Measurements from ENCODE around the gene PTK6. TPM values are rescaled to one million over a fixed set of nuclear protein-coding genes. Genes with fewer than 3 reads are reported as not detected.

PTK6 gene
- total RNA-seq, 1 experiment from 2014 or later = 6.7 TPM

DNA sequence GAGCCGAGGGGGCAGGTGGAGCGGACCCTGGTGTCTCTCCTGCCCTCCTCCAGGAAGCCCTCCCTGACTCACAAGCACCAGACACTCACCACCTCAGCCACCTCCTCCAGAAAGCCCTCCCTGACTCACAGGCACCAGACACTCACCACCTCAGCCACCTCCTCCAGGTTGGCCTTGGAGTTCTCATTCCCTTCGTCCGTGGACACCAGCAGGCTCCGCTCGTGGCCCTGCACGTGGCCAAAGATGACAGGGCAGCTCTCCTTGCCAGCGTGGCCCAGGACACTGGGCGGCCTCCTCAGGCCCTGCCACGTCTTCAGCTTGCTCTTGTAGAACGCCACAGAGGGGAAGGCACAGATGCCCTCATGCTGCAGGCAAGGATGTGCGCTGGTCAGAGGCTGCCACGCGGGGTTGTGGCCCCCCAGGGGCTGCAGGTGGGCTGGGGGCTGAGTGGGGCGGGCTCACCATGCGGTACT, 23.2 kb upstream of the PTK6 start:
- ChIA-PET POLR2A (no interaction called here), CTCF (no interaction called here), RAD21 (ENCODE audit: low non-redundant PET in 1 of 2, low total read pairs in 2 of 2, uncharacterized antibody in 2 of 2, unreplicated experiment in 2 of 2) (no interaction called here)
- no peaks in the 10 kb centered on the region for H4K20me1 ChIP-seq (ENCODE audit: insufficient read depth)
- H3K27ac ChIP-seq (ENCODE audit: low read depth, low read length) = no peak overlapping the region
- no peaks in the 10 kb centered on the region for H3K9me2 ChIP-seq (ENCODE audit: insufficient read depth)
- H3K4me2 ChIP-seq (ENCODE audit: low read length) = no peak overlapping the region
- intact Hi-C loops (cut with micrococcal nuclease) = no loop called here
- no peaks in the 10 kb centered on the region for H3K79me2 ChIP-seq (ENCODE audit: insufficient read depth, low read length)
- TF ChIP-seq YY1 (IDR thresholded peaks at IDR 0.05; ENCODE audit: extremely low read depth, insufficient replicate concordance, low read depth, low read length) = no peak
- TF ChIP-seq, protein P1, sequence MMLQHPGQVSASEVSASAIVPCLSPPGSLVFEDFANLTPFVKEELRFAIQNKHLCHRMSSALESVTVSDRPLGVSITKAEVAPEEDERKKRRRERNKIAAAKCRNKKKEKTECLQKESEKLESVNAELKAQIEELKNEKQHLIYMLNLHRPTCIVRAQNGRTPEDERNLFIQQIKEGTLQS (IDR thresholded peaks at IDR 0.05) = no peak
- TF ChIP-seq ZNF274 (IDR thresholded peaks at IDR 0.05; ENCODE audit: low read depth, low read length) = no peak
- TF ChIP-seq RAD21 (IDR thresholded peaks at IDR 0.05; ENCODE audit: low read depth) = no peak
- TF ChIP-seq SIN3A (IDR thresholded peaks at IDR 0.05; ENCODE audit: low read depth) = no peak
- no peak for TF ChIP-seq POLR2AphosphoS5 (IDR thresholded peaks at IDR 0.05; ENCODE audit: low read depth, low read length)
- TF ChIP-seq CBX3 (IDR thresholded peaks at IDR 0.05; ENCODE audit: low read depth) = no peak
- TF ChIP-seq, protein P2, sequence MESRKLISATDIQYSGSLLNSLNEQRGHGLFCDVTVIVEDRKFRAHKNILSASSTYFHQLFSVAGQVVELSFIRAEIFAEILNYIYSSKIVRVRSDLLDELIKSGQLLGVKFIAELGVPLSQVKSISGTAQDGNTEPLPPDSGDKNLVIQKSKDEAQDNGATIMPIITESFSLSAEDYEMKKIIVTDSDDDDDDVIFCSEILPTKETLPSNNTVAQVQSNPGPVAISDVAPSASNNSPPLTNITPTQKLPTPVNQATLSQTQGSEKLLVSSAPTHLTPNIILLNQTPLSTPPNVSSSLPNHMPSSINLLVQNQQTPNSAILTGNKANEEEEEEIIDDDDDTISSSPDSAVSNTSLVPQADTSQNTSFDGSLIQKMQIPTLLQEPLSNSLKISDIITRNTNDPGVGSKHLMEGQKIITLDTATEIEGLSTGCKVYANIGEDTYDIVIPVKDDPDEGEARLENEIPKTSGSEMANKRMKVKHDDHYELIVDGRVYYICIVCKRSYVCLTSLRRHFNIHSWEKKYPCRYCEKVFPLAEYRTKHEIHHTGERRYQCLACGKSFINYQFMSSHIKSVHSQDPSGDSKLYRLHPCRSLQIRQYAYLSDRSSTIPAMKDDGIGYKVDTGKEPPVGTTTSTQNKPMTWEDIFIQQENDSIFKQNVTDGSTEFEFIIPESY (IDR thresholded peaks at IDR 0.05; ENCODE audit: extremely low read depth, insufficient replicate concordance, low read length) = no peak
- TF ChIP-seq EZH2phosphoT487 (IDR thresholded peaks at IDR 0.05; ENCODE audit: borderline replicate concordance) = no peak
- TF ChIP-seq, protein P3, sequence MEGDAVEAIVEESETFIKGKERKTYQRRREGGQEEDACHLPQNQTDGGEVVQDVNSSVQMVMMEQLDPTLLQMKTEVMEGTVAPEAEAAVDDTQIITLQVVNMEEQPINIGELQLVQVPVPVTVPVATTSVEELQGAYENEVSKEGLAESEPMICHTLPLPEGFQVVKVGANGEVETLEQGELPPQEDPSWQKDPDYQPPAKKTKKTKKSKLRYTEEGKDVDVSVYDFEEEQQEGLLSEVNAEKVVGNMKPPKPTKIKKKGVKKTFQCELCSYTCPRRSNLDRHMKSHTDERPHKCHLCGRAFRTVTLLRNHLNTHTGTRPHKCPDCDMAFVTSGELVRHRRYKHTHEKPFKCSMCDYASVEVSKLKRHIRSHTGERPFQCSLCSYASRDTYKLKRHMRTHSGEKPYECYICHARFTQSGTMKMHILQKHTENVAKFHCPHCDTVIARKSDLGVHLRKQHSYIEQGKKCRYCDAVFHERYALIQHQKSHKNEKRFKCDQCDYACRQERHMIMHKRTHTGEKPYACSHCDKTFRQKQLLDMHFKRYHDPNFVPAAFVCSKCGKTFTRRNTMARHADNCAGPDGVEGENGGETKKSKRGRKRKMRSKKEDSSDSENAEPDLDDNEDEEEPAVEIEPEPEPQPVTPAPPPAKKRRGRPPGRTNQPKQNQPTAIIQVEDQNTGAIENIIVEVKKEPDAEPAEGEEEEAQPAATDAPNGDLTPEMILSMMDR (IDR thresholded peaks at IDR 0.05 in 2 of 3, conservative IDR thresholded peaks at IDR 0.05 in 1 of 3; ENCODE audit: borderline replicate concordance in 1 of 3, insufficient read depth in 1 of 3, low read depth in 2 of 3, low read length in 2 of 3) = no peak
- TF ChIP-seq EGR1 (IDR thresholded peaks at IDR 0.05; ENCODE audit: low read depth) = no peak
- no peak for TF ChIP-seq SP1 (IDR thresholded peaks at IDR 0.05; ENCODE audit: low read depth)
- TF ChIP-seq CEBPB (IDR thresholded peaks at IDR 0.05; ENCODE audit: low read depth) = no peak
- TF ChIP-seq, protein P4, sequence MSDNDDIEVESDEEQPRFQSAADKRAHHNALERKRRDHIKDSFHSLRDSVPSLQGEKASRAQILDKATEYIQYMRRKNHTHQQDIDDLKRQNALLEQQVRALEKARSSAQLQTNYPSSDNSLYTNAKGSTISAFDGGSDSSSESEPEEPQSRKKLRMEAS (IDR thresholded peaks at IDR 0.05) = no peak
- TF ChIP-seq JUND (IDR thresholded peaks at IDR 0.05) = no peak
- TF ChIP-seq SRF (IDR thresholded peaks at IDR 0.05; ENCODE audit: low read depth) = no peak
- TF ChIP-seq TCF7L2 (IDR thresholded peaks at IDR 0.05; ENCODE audit: borderline replicate concordance, extremely low read depth, insufficient read depth, insufficient read length) = no peak
- TF ChIP-seq, protein P5, sequence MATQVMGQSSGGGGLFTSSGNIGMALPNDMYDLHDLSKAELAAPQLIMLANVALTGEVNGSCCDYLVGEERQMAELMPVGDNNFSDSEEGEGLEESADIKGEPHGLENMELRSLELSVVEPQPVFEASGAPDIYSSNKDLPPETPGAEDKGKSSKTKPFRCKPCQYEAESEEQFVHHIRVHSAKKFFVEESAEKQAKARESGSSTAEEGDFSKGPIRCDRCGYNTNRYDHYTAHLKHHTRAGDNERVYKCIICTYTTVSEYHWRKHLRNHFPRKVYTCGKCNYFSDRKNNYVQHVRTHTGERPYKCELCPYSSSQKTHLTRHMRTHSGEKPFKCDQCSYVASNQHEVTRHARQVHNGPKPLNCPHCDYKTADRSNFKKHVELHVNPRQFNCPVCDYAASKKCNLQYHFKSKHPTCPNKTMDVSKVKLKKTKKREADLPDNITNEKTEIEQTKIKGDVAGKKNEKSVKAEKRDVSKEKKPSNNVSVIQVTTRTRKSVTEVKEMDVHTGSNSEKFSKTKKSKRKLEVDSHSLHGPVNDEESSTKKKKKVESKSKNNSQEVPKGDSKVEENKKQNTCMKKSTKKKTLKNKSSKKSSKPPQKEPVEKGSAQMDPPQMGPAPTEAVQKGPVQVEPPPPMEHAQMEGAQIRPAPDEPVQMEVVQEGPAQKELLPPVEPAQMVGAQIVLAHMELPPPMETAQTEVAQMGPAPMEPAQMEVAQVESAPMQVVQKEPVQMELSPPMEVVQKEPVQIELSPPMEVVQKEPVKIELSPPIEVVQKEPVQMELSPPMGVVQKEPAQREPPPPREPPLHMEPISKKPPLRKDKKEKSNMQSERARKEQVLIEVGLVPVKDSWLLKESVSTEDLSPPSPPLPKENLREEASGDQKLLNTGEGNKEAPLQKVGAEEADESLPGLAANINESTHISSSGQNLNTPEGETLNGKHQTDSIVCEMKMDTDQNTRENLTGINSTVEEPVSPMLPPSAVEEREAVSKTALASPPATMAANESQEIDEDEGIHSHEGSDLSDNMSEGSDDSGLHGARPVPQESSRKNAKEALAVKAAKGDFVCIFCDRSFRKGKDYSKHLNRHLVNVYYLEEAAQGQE (IDR thresholded peaks at IDR 0.05; ENCODE audit: low read depth) = no peak
- ATAC-seq (no peak), DNase-seq (ENCODE audit: low read depth, low spot score) (no peak)
- H3K27me3 ChIP-seq (ENCODE audit: insufficient read depth, low read length) = no peaks in the 10 kb centered on the region
- H3K9me3 ChIP-seq (ENCODE audit: control insufficient read depth in 1 of 2, insufficient read depth in 1 of 2, low read depth in 1 of 2, low read length in 2 of 2) = no peaks in the 10 kb centered on the region
- H3K4me1 ChIP-seq (ENCODE audit: control insufficient read depth in 1 of 2, insufficient read depth in 2 of 2, low read length in 2 of 2) = no peaks in the 10 kb centered on the region
- TSS peak; percentile 31 for BruUV-seq (replicated peaks)
- H3K9ac ChIP-seq (ENCODE audit: low read length) = no peak overlapping the region
- H3K4me3 ChIP-seq (replicated peaks in 1 of 2; ENCODE audit: low read depth in 1 of 2, low read length in 2 of 2) = no peak overlapping the region
- H2AFZ ChIP-seq (ENCODE audit: low read depth, low read length, poor library complexity, severe bottlenecking) = no peak overlapping the region
- H3K36me3 ChIP-seq (ENCODE audit: control insufficient read depth in 1 of 2, insufficient read depth in 2 of 2, low read length in 2 of 2) = no peaks in the 10 kb centered on the region; a peak in 3 of 4 replicates

Data from HCT116 (cell line).